GM12892 (cell line): ENCODE data around the gene CST7.

Experiments
- POLR2A ChIP-seq: IDR thresholded peaks from 2 replicates; pipeline ENCODE4 v1.6.1; 2011; ENCODE audit warnings: low read depth, low read length, control low read depth
- POLR2AphosphoS5 ChIP-seq: IDR thresholded peaks from 2 replicates; pipeline ENCODE4 v1.6.1; 2011; ENCODE audit warnings: low read depth, low read length, control low read depth
- TAF1 ChIP-seq: IDR thresholded peaks from 2 replicates; pipeline ENCODE4 v1.6.1; 2011; ENCODE audit warnings: low read depth, mild to moderate bottlenecking, control low read depth, low read length, borderline replicate concordance

DNA sequence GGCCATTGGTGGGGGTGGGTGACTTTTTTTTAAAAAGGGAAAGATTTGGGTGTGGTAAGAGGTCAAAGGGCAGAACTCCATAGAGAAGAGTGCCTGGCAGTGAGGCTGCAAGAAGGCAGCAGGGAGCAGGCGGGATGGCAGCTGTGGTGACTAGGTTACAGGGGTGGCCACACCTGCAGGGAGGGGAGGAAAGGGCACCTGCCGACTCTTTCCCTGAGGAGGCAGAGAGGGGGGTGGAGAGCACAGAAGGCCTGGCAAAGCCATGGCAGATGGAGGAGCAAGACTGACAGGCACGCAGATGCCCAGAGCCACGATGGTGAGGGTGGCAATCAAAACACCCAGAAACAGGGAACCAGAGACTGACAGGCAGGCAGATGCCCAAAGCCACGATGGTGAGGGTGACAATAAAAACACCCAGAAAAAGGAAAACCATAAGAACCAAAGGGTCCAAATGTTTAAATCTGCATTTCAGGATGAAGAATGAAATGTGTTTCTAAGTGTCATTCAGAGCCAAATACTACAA lies 19.3 kb downstream of the CST7 start:
- TF ChIP-seq POLR2A (no peak), POLR2AphosphoS5 (no peak), TAF1 (no peak)
